CD4-positive, alpha-beta T cell treated with Interleukin-15 for 1 hour (primary cell): ENCODE data around the gene SMOC2.

Experiments used
- DNase-seq: peaks from one replicate; pipeline ENCODE4 v3.0.0-alpha.2; 2020

The SMOC2 gene

GRCh38 chr6:168581236-168581635 lies 140.3 kb downstream of the SMOC2 start:
- no peak for DNase-seq

GRCh38 chr6:168581706-168582105 lies 140.7 kb downstream of the SMOC2 start:
- no peak for DNase-seq

GRCh38 chr6:168582571-168582981 lies 141.6 kb downstream of the SMOC2 start:
- DNase-seq, result no peak

DNA sequence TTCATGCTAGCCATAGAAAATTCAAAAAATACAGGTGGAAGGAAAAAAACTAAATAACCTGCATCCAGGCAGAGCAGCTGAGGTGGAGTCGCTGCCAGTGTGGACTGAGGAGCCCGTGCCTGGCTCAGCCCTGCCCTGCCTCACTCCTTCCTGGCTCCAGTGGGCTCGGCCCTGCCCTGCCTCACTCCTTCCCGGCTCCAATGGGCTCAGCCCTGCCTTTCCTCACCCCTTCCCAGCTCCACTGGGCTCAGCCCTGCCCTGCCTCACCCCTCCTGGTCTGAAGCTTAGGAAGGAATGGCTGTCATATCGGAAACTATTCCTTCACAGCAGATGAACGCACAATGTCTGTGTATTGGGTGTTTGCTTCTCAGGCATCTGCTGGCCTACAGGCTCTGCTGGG lies 142.1 kb downstream of the SMOC2 start:
- no peak for DNase-seq

- no peak for DNase-seq
Observed at GRCh38 chr6:168583821-168584220, 142.8 kb downstream of the SMOC2 start.

DNA sequence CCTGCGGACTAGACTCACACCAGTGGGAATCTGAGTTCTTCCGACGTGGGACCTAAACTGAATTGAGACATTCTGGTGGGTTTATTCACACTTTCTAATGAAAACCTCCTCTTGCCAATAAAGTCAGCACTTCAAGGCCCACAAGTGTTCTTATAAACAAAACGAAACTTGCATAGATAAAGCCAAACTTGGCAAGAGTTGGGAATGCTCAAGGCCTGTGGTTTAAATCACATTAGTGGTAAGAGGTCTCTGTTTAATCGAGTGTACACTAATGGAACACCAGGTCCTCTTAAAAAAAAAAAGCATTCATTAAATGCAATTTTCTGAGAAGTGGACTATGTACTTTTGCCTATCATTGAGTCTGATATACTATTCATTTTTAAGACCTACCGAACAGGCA lies 143.3 kb downstream of the SMOC2 start:
- DNase-seq, result no peak

GRCh38 chr6:168584671-168585070 lies 143.7 kb downstream of the SMOC2 start:
- no peak for DNase-seq

DNA sequence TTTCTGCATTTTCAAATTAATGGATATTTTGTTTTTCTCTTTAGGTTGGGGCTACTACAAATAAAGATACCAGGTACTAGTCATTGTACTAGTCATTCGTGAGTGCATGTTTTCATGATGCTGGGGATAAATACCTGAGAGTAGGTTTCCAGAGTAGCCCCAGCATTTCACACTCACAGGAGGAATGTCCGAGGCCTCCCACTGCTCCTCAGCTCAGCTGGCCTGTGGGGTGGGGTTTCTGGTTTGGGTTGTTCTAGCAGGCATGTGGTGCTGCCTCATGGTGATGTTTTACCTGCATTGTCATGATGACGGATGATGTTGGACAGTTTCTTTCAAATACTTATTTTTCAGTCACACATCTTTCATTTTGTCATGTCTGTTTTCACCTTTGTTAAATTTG lies 144.5 kb downstream of the SMOC2 start:
- DNase-seq, result no peak

GRCh38 chr6:168589275-168589674 lies 148.3 kb downstream of the SMOC2 start:
- no peak for DNase-seq

DNA sequence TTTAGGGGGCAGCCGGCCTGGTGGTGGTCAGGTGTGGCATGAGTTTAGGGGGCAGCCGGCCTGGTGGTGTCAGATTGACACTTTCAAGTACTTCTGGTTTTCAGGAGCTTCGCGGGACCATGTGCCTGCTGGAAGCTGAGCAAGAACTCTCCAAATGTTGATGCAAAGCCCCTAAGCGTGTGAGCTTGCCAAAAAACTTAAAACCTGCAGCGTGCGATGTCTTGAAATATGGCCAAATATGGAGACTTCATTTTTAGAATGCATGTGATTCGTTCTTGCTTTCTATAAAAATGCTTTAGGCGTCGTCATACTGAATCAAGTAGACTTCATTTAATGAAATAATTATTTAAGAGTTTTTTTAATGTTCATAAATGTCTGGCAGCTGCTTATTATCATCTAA lies 149.4 kb downstream of the SMOC2 start:
- no peak for DNase-seq

DNA sequence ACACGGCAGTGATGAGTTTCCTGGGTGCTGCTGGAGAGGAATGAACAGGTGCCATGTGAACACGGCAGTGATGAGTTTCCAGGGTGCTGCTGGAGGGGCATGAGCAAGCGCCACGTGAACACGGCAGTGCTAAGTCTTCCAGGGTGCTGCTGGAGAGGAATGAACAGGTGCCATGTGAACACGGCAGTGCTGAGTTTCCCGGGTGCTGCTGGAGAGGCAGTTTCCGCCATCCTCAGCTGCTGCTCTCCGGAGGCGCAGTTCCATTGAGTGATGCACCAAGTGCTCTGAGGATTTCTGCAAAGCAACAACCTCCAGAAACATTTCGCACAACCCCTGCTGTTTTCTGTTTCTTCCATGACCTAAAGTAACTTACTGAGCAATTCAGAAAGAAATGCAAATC lies 155.4 kb downstream of the SMOC2 start:
- DNase-seq, result no peak

- DNase-seq, result no peak
Observed at GRCh38 chr6:168597471-168597875, 156.5 kb downstream of the SMOC2 start.

GRCh38 chr6:168598251-168599117 lies 157.5 kb downstream of the SMOC2 start:
- DNase-seq, result no peak

GRCh38 chr6:168599118-168599494 lies 158.1 kb downstream of the SMOC2 start:
- no peak for DNase-seq

- no peak for DNase-seq
Observed at GRCh38 chr6:168599769-168600330, 158.9 kb downstream of the SMOC2 start.

GRCh38 chr6:168600381-168600780 lies 159.4 kb downstream of the SMOC2 start:
- DNase-seq, result no peak

DNA sequence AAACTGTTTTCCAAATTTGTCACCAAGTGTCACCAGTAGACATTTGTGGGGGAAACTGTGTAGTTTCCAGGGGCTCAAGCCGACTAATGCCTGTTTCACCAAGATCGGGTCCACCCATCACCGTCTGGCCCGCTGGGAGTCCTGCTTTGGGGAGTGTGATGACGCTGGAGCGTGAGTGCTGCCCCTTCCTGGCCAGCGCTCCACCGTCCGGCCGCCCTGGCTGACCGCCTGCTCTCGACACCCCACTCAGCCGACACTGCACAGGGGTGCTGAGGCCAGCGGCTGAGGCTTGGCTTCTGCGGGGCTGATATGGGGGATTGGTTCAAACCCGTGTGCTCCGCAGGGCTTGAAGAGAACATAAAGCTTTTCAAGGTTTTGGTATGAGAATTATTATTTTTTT lies 160.1 kb downstream of the SMOC2 start:
- no peak for DNase-seq

- DNase-seq, result no peak
Observed at GRCh38 chr6:168601546-168601945, 160.6 kb downstream of the SMOC2 start.

GRCh38 chr6:168602576-168602975 lies 161.6 kb downstream of the SMOC2 start:
- DNase-seq, result no peak

DNA sequence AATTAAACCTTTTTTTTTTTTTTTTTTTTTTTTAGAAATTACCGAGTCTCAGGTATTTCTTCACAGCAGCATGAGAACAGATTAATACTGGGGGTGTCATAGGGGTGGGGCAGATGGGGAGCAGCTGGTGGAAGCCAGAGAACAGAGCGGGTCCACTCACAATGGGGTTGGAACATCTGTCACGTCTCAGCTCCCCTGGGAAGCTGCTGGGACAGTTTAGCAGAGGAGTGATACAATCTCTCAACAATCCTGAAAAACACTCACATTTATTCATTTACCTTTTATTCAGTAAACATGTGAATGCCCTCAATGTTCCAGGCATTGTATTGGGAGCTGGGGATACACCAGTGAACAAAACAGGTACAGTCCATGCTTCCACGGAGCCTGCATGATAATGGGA lies 162.2 kb downstream of the SMOC2 start:
- DNase-seq, result no peak

DNA sequence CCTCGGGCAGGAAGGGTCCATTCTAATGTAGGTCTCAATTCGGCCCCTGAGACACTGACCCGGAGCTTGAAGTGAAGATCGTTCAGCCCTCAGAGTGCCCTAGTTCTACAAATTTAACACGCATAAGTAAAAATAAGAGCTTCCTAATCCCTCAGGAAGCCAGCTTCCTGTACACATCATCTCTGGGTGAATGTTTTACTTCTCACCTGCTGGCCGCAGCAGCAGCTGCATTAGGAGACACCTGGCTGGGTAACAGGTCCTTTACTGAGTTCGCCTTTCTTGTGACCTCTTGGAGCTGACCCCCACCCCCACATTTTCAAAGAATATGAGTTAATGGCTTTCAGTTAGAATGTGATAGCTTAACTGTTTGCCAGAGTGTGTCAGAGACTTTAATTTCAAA lies 165.0 kb downstream of the SMOC2 start:
- DNase-seq, result no peak

DNA sequence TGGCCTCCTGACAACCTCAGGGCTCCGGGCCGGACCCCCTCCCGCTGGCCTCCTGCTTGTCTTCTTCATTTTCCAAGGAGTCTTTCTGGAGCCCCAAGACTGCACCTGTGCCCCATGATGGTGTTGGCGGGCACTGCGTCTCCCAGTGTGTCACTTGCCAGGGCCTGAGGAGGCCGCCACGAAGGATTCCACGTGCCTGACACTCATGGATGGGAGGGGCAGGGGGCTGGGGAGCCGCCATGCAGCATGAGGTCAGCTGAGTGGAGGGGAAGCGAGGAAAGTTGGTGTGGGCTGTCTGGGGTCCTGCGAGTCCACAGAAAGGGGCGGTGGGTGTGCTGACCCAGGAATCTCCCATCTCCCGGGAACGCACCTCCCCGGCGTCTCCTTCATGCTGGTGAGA lies 165.7 kb downstream of the SMOC2 start:
- no peak for DNase-seq

GRCh38 chr6:168607272-168608112 lies 166.5 kb downstream of the SMOC2 start:
- no peak for DNase-seq

GRCh38 chr6:168608113-168608400 lies 167.1 kb downstream of the SMOC2 start:
- no peak for DNase-seq
